ENCODE results near the gene FAM222A.

DNA sequence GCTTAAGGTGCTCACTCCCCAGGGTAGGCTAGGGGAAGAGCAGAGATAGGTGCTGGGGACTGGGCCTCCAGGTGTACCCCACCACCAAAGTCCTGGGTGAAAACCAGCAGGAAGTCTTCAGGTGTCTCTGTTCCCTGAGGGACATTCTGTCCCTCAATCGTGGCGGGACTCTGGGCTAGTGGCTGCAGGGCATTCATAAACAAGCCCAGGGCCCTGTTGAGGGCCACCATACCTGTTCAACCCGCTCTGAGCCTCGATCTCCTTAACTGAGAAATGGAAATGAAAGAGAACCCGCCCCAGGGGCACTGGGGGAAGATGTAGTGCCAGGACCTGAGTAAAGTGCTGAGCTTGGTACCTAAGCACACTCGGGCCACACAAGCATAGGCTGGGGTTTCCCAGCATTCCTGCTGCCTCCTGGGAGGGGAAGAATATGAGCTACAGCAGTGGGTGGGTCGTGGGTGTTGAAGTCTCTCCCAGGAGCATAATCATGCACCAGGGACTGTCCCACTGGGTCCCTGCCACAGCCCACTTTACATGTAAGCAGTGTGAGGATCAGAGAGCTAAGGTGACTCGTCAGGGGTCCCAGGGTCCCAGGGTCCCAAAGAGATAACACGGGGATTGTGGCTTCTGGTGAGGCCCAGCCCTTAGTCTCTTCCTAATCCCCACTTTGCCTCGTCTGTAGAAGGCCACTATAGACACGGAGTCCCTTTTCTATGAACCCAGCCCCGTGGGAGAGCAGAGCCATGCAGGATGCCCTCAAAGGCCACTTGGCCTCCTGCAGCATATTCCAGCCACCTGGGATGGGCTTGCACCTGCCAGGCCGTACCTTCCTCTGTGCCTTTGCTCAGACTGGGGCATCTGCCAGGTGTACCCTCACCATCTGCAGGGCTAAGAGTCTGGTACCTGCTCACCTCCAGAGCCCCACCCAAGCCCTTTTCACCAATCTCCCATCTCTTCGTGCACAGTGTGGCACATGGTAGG is 14.4 kb downstream of the FAM222A start:
- TF ChIP-seq, protein P1, sequence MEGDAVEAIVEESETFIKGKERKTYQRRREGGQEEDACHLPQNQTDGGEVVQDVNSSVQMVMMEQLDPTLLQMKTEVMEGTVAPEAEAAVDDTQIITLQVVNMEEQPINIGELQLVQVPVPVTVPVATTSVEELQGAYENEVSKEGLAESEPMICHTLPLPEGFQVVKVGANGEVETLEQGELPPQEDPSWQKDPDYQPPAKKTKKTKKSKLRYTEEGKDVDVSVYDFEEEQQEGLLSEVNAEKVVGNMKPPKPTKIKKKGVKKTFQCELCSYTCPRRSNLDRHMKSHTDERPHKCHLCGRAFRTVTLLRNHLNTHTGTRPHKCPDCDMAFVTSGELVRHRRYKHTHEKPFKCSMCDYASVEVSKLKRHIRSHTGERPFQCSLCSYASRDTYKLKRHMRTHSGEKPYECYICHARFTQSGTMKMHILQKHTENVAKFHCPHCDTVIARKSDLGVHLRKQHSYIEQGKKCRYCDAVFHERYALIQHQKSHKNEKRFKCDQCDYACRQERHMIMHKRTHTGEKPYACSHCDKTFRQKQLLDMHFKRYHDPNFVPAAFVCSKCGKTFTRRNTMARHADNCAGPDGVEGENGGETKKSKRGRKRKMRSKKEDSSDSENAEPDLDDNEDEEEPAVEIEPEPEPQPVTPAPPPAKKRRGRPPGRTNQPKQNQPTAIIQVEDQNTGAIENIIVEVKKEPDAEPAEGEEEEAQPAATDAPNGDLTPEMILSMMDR (IDR thresholded peaks at IDR 0.05 in 4 of 5, conservative IDR thresholded peaks at IDR 0.05 in 1 of 5), result no peak
- no peak for TF ChIP-seq POLR2A (IDR thresholded peaks at IDR 0.05)

Measured in gastrocnemius medialis (tissue), 4 donors.